Activated T-helper 1 cell treated with anti-CD3 and anti-CD28 coated beads, Interleukin-12 subunit alpha, Interleukin-12 subunit beta, Interleukin-2, Interleukin-4 antibody, amounts not matched to agents 30 ng/mL and 10 ng/mL and 1 ng/mL, durations not matched to agents 14 hours and 24 hours and 36 hours (primary cell): ENCODE results near the gene TSPAN33. TPM values are rescaled to one million over a fixed set of nuclear protein-coding genes. Genes with fewer than 3 reads are reported as not detected.

ENCODE experiments used
- total RNA-seq: library from RNA; stranded (reverse); gene quantifications from 2 replicates; pipeline ENCODE4 v1.2.3, GENCODE V29; 2022

The TSPAN33 gene
- total RNA-seq, 1 donor from 2014 or later, result 9.5 TPM

Other genes with a start within 250 kb of the TSPAN33 start
- not detected in 2 replicates for gene KCP, start 234.0 kb upstream of the TSPAN33 start, total RNA-seq
- gene IRF5, start 206.8 kb upstream of the TSPAN33 start, total RNA-seq, result 19.8 and 21.2 TPM in 2 replicates
- gene TNPO3, start 89.6 kb upstream of the TSPAN33 start, total RNA-seq, result 52.8 and 53.2 TPM in 2 replicates
- gene SMO, start 43.9 kb downstream of the TSPAN33 start, total RNA-seq, result 0.44 and 0.56 TPM in 2 replicates
- gene AHCYL2, start 80.3 kb downstream of the TSPAN33 start, total RNA-seq, result 14.1 and 15.5 TPM in 2 replicates